Activated B cell treated with CpG ODN at 0.5 μM for 24 hours (primary cell): ENCODE measurements around the gene DCTPP1. TPM values are rescaled to one million over a fixed set of nuclear protein-coding genes. Genes with fewer than 3 reads are reported as not detected.

ENCODE experiments used
- ATAC-seq: fragments of 200-7000 bp; cut with Tn5 transposase; one replicate; pipeline ENCODE4 v1.10.0; 2021; ENCODE audit warnings: low read depth, mild to moderate bottlenecking, moderate library complexity
- CTCF ChIA-PET: fragments of 350-600 bp; sonication (Branson Sonifier 250); formaldehyde crosslinking; loops from one replicate; lab custom pipeline; 2021; ENCODE audit warnings: antibody characterized with exemption; lab: Charles Lee
- POLR2A ChIA-PET: fragments of 350-600 bp; sonication (Branson Sonifier 250); formaldehyde crosslinking; loops from one replicate; lab custom pipeline; 2021; ENCODE audit warnings: antibody characterized with exemption; lab: Charles Lee
- DNase-seq: peaks from one replicate; pipeline ENCODE4 v3.0.0; 2022
- H3K27ac Mint-ChIP-seq: one replicate; pipeline ENCODE4 v1.8.0; 2020; ENCODE audit warnings: mixed read lengths
- H3K27me3 Mint-ChIP-seq: one replicate; pipeline ENCODE4 v1.8.0; 2021; ENCODE audit warnings: mixed read lengths
- H3K36me3 Mint-ChIP-seq: one replicate; pipeline ENCODE4 v1.8.0; 2021; ENCODE audit warnings: low read depth, mixed read lengths
- H3K4me1 Mint-ChIP-seq: one replicate; pipeline ENCODE4 v1.8.0; 2021; ENCODE audit warnings: mixed read lengths
- H3K4me3 Mint-ChIP-seq: one replicate; pipeline ENCODE4 v1.8.0; 2020; ENCODE audit warnings: mild to moderate bottlenecking, mixed read lengths
- H3K9me3 Mint-ChIP-seq: one replicate; pipeline ENCODE4 v1.8.0; 2020; ENCODE audit warnings: mixed read lengths
- CTCF ChIP-seq: fragments of 200-600 bp; IDR thresholded peaks from one replicate; pipeline ENCODE4 v1.8.0; 2022; ENCODE audit warnings: antibody characterized with exemption, mild to moderate bottlenecking
- intact Hi-C: fragments of 100-400 bp; cut with micrococcal nuclease; formaldehyde crosslinking; loops from one replicate; pipeline ENCODE4 v1.15.1; 2024
- total RNA-seq: library from RNA; stranded (reverse); gene quantifications from 2 replicates; pipeline ENCODE4 v1.2.3, GENCODE V29; 2022

Gene DCTPP1
- total RNA-seq, 1 donor from 2014 or later = 66.7 TPM

- no peak for DNase-seq
- no peaks in the 10 kb centered on the region for H3K27me3 Mint-ChIP-seq
- H3K4me1 Mint-ChIP-seq = peaks cover 13% of the 10 kb centered on the region
- intact Hi-C loops = loop anchor here (2.0 kb wide), 1 partner anchor 15 kb away; no protein-coding TSS in a partner anchor
- ChIA-PET POLR2A (interaction anchor here (0.6 to 0.9 kb wide), 3 partner anchors 10 to 1453 kb away, joined by 3 to 6 read pairs (median 6); no protein-coding TSS in a partner anchor), CTCF (interaction anchor here (1.3 kb wide), 1 partner anchor 14 kb away, joined by 4 read pairs; the partner anchor contains the start of gene DCTPP1)
- no peaks in the 10 kb centered on the region for H3K9me3 Mint-ChIP-seq
- peaks cover 31% of the 10 kb centered on the region for H3K36me3 Mint-ChIP-seq
- no peak for ATAC-seq
- H3K27ac Mint-ChIP-seq = no peak overlapping the region
- TF ChIP-seq CTCF = no peak
- H3K4me3 Mint-ChIP-seq = no peak overlapping the region
These were observed 13.7 kb downstream of the DCTPP1 start for GRCh38 chr16:30416047-30416603.

GRCh38 chr16:30414159-30414558, 15.7 kb downstream of the DCTPP1 start:
- peaks cover 23% of the 10 kb centered on the region for H3K36me3 Mint-ChIP-seq
- H3K27ac Mint-ChIP-seq = peak overlapping the region; percentile 19
- no peak overlapping the region for H3K4me3 Mint-ChIP-seq
- ATAC-seq = no peak
- ChIA-PET CTCF (no interaction called here), POLR2A (no interaction called here)
- intact Hi-C loops = no loop called here
- no peak for TF ChIP-seq CTCF
- no peaks in the 10 kb centered on the region for H3K27me3 Mint-ChIP-seq
- H3K4me1 Mint-ChIP-seq = peaks cover 22% of the 10 kb centered on the region
- no peaks in the 10 kb centered on the region for H3K9me3 Mint-ChIP-seq
- no peak for DNase-seq

GRCh38 chr16:30413112-30413806, 16.6 kb downstream of the DCTPP1 start:
- Mint-ChIP-seq H3K27me3 (no peaks in the 10 kb centered on the region), H3K4me1 (peaks cover 25% of the 10 kb centered on the region), H3K4me3 (no peak overlapping the region), H3K27ac (peak overlapping the region; percentile 19), H3K9me3 (no peaks in the 10 kb centered on the region), H3K36me3 (peaks cover 21% of the 10 kb centered on the region)
- POLR2A ChIA-PET = interaction anchor here (0.6 kb wide), 2 partner anchors 10 to 78 kb away, joined by 3 to 7 read pairs; no protein-coding TSS in a partner anchor
- intact Hi-C loops = no loop called here
- DNase-seq (no peak), ATAC-seq (no peak)
- no peak for TF ChIP-seq CTCF
- CTCF ChIA-PET = no interaction called here

- ChIA-PET POLR2A (interaction anchor here (0.5 to 3.5 kb wide), 21 partner anchors 8 to 344 kb away, joined by 3 to 34 read pairs (median 4); partner anchors contain the start of genes ALDOA, CD2BP2, CORO1A and DCTPP1), CTCF (interaction anchor here (0.7 to 2.9 kb wide), 20 partner anchors 9 to 370 kb away, joined by 3 to 22 read pairs (median 6); partner anchors contain the start of genes CD2BP2, DCTPP1, SEPTIN1 and TBX6)
- peak; percentile 49 for TF ChIP-seq CTCF
- H3K4me1 Mint-ChIP-seq = peaks cover 29% of the 10 kb centered on the region
- no peaks in the 10 kb centered on the region for H3K9me3 Mint-ChIP-seq
- H3K27me3 Mint-ChIP-seq = no peaks in the 10 kb centered on the region
- intact Hi-C loops = loop anchor here (10.0 kb wide), 1 partner anchor 345 kb away; the partner anchor contains the start of gene ALDOA
- H3K4me3 Mint-ChIP-seq = peak overlapping the region; percentile 38
- DNase-seq (peak; percentile 88), ATAC-seq (peak; percentile 59)
- peak overlapping the region; percentile 56 for H3K27ac Mint-ChIP-seq
- H3K36me3 Mint-ChIP-seq = peaks cover 21% of the 10 kb centered on the region
These were observed 20.4 kb downstream of the DCTPP1 start for GRCh38 chr16:30409125-30410060.
